ENCODE results near the gene PRELP.

The PRELP gene

DNA sequence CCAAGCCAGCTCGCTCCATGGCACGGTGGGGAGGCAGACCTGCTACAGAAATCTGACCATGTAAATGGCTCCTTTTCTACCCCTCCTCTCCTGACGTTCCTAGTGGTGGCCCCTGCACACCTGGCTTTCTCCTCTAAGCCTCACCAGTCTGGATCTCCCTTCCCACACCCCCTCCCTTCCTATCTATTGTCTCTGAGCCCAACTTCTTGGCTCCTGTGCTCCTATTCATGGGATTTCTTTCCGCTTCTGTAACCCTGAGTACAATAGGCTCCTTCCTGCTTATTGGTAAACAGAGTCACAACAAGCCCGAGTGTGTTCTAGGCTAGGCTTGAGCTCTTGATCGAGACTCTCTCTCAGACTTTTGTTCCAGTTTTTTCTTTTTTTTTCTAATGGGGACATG is 35.9 kb downstream of the PRELP start:
- TF ChIP-seq, protein P1, sequence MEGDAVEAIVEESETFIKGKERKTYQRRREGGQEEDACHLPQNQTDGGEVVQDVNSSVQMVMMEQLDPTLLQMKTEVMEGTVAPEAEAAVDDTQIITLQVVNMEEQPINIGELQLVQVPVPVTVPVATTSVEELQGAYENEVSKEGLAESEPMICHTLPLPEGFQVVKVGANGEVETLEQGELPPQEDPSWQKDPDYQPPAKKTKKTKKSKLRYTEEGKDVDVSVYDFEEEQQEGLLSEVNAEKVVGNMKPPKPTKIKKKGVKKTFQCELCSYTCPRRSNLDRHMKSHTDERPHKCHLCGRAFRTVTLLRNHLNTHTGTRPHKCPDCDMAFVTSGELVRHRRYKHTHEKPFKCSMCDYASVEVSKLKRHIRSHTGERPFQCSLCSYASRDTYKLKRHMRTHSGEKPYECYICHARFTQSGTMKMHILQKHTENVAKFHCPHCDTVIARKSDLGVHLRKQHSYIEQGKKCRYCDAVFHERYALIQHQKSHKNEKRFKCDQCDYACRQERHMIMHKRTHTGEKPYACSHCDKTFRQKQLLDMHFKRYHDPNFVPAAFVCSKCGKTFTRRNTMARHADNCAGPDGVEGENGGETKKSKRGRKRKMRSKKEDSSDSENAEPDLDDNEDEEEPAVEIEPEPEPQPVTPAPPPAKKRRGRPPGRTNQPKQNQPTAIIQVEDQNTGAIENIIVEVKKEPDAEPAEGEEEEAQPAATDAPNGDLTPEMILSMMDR (conservative IDR thresholded peaks at IDR 0.05; ENCODE audit: low read depth, low read length) = no peak
- no peak for DNase-seq (ENCODE audit: low read depth)
- no peak overlapping the region for H3K4me3 ChIP-seq (ENCODE audit: low read depth, low read length)

- TF ChIP-seq, protein P1 (conservative IDR thresholded peaks at IDR 0.05; ENCODE audit: low read depth, low read length) = no peak
- H3K4me3 ChIP-seq (ENCODE audit: low read depth, low read length) = no peak overlapping the region
- no peak for DNase-seq (ENCODE audit: low read depth)
Measured at GRCh38 chr1:203511930-203512329, 36.3 kb downstream of the PRELP start.

- DNase-seq (ENCODE audit: low read depth) = no peak
- no peak overlapping the region for H3K4me3 ChIP-seq (ENCODE audit: low read depth, low read length)
- TF ChIP-seq, protein P1 (conservative IDR thresholded peaks at IDR 0.05; ENCODE audit: low read depth, low read length) = no peak
Measured at GRCh38 chr1:203512517-203512847, 36.9 kb downstream of the PRELP start.

GRCh38 chr1:203512848-203513584 is 37.4 kb downstream of the PRELP start:
- TF ChIP-seq, protein P1 (conservative IDR thresholded peaks at IDR 0.05; ENCODE audit: low read depth, low read length) = no peak
- DNase-seq (ENCODE audit: low read depth) = peak; percentile 96
- no peak overlapping the region for H3K4me3 ChIP-seq (ENCODE audit: low read depth, low read length)

DNA sequence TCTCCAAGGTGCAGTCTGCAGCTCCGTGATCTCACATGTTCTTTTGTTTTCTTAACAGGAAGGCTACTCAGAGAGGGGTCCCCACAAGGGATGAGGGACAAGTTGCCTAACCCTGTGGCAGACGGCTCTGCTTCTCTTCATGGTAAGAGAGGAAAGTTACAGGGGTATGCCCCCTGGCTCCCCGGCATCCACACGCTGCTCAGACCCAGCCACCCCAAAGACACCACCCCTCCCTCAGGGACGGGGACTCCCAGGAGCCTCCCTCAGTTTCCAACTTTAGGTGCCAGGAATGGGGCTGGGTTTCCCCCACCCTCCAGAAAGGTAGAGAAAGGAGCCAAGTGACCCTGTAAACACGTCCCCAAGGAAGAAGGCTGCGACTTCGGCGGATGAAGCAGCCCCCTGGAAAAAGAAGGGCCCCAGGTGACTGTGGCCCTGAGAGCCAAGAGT is 38.0 kb downstream of the PRELP start:
- TF ChIP-seq, protein P1 (conservative IDR thresholded peaks at IDR 0.05; ENCODE audit: low read depth, low read length) = no peak
- no peak overlapping the region for H3K4me3 ChIP-seq (ENCODE audit: low read depth, low read length)
- peak; percentile 17 for DNase-seq (ENCODE audit: low read depth)

GRCh38 chr1:203516184-203516583 is 40.6 kb downstream of the PRELP start:
- H3K4me3 ChIP-seq (ENCODE audit: low read depth, low read length) = no peak overlapping the region
- TF ChIP-seq, protein P1 (conservative IDR thresholded peaks at IDR 0.05; ENCODE audit: low read depth, low read length) = no peak
- no peak for DNase-seq (ENCODE audit: low read depth)

DNA sequence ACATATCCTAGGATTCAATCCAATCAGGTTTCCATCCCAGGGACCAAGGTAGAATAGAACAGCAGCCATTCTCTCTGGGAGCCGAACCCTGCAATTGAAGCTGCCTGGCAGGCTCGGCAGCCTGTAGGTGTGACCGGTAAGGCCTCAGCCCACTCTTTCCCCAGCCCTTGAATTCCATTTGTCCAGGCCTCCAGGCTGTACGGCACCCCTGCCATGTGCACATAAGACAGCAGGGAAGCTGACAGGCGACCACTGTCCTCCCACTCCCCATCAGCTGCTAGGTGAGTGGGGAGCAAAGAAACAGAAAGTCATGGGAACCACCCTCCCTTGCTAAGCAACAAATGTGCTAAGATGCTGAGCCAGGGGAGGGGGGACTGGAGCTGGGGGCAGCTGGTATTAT is 41.3 kb downstream of the PRELP start:
- no peak for DNase-seq (ENCODE audit: low read depth)

More for the DNA sequence above, 41.3 kb downstream of the PRELP start:
- TF ChIP-seq, protein P1 (conservative IDR thresholded peaks at IDR 0.05; ENCODE audit: low read depth, low read length) = no peak
- no peak overlapping the region for H3K4me3 ChIP-seq (ENCODE audit: low read depth, low read length)

Data from choroid plexus epithelial cell (primary cell).